Measurements from ENCODE around the gene ESYT1.

Gene ESYT1

GRCh38 chr12:56127888-56128669, at the start of gene ESYT1:
Gene ESYT1, plus strand, starts transcription at chr12:56128267. Its CDS starts 53 bp downstream, at chr12:56128320.
- DNase-seq, result peak; percentile 68 to 99 (median 95)

- no peak for DNase-seq
These were observed 49.6 kb upstream of the ESYT1 start for GRCh38 chr12:56078427-56078826.

GRCh38 chr12:56078931-56079722, 48.9 kb upstream of the ESYT1 start:
- DNase-seq, result peak in 55 of 58 donors; percentile 10 to 89 (median 65)

GRCh38 chr12:56079723-56080555, 48.1 kb upstream of the ESYT1 start, which contains the start of gene ERBB3:
Gene ERBB3, plus strand, starts transcription at chr12:56080165. Its CDS starts 136 bp downstream, at chr12:56080301.
- DNase-seq, result peak in 54 of 58 donors; percentile 4 to 86 (median 54)

- DNase-seq, result peak in 3 of 58 donors; percentile 5 to 32 (median 7)
These were observed 47.4 kb upstream of the ESYT1 start for GRCh38 chr12:56080556-56081138.

GRCh38 chr12:56081393-56082347, 46.4 kb upstream of the ESYT1 start:
- DNase-seq, result peak in 46 of 58 donors; percentile 3 to 76 (median 44)

GRCh38 chr12:56082382-56082781, 45.7 kb upstream of the ESYT1 start:
- DNase-seq, result peak in 6 of 58 donors; percentile 0 to 49 (median 19)

- peak in 54 of 58 donors; percentile 6 to 95 (median 74) for DNase-seq
These were observed 45.1 kb upstream of the ESYT1 start for GRCh38 chr12:56082967-56083366.

GRCh38 chr12:56084958-56085543, 43.0 kb upstream of the ESYT1 start:
- DNase-seq, result no peak

- no peak for DNase-seq
These were observed 42.0 kb upstream of the ESYT1 start for GRCh38 chr12:56086096-56086495.

- DNase-seq, result no peak
These were observed 41.5 kb upstream of the ESYT1 start for GRCh38 chr12:56086608-56087007.

- DNase-seq, result peak in 8 of 58 donors; percentile 1 to 27 (median 14)
These were observed 40.8 kb upstream of the ESYT1 start for GRCh38 chr12:56087220-56087619.

- no peak for DNase-seq
These were observed 30.3 kb upstream of the ESYT1 start for GRCh38 chr12:56097738-56098137.

- no peak for DNase-seq
These were observed 29.5 kb upstream of the ESYT1 start for GRCh38 chr12:56098592-56098991.

GRCh38 chr12:56099787-56100186, 28.3 kb upstream of the ESYT1 start:
- DNase-seq, result no peak

GRCh38 chr12:56101045-56101444, 27.0 kb upstream of the ESYT1 start:
- no peak for DNase-seq

GRCh38 chr12:56102683-56103065, 25.4 kb upstream of the ESYT1 start:
- DNase-seq, result no peak

GRCh38 chr12:56103066-56103711, 24.9 kb upstream of the ESYT1 start:
- DNase-seq, result no peak

- no peak for DNase-seq
These were observed 24.3 kb upstream of the ESYT1 start for GRCh38 chr12:56103823-56104108.

Measured in anterior cingulate cortex (tissue), 58 donors.